Prostate gland (tissue), 2 donors: ENCODE data around the gene DOK6.

Source experiments
- CTCF ChIP-seq, 4 experiments: fragments of 200-600 bp in 2 of 4; fragments of 450-650 bp in 2 of 4; sonication (generic) in 2 of 4; IDR thresholded peaks; 1 replicate in 3 of 4; 2 replicates in 1 of 4; pipeline ENCODE4 v1.5.1; 2016 to 2019; ENCODE audit warnings: antibody characterized with exemption in 4 of 4, mild to moderate bottlenecking in 2 of 4, moderate library complexity in 2 of 4
- POLR2A ChIP-seq: fragments of 450-650 bp; IDR thresholded peaks from one replicate; pipeline ENCODE4 v1.6.1; 2016; ENCODE audit warnings: antibody characterized with exemption, mild to moderate bottlenecking

GRCh38 chr18:69838003-69838402, 437.3 kb downstream of the DOK6 start:
- TF ChIP-seq POLR2A (no peak), CTCF (IDR thresholded peaks at IDR 0.05) (no peak)
